ENCODE results near the gene LAMC3. TPM values are rescaled to one million over a fixed set of nuclear protein-coding genes. Genes with fewer than 3 reads are reported as not detected.

Gene LAMC3
- 2.1 TPM for polyA plus RNA-seq (ENCODE audit: insufficient read length)

DNA sequence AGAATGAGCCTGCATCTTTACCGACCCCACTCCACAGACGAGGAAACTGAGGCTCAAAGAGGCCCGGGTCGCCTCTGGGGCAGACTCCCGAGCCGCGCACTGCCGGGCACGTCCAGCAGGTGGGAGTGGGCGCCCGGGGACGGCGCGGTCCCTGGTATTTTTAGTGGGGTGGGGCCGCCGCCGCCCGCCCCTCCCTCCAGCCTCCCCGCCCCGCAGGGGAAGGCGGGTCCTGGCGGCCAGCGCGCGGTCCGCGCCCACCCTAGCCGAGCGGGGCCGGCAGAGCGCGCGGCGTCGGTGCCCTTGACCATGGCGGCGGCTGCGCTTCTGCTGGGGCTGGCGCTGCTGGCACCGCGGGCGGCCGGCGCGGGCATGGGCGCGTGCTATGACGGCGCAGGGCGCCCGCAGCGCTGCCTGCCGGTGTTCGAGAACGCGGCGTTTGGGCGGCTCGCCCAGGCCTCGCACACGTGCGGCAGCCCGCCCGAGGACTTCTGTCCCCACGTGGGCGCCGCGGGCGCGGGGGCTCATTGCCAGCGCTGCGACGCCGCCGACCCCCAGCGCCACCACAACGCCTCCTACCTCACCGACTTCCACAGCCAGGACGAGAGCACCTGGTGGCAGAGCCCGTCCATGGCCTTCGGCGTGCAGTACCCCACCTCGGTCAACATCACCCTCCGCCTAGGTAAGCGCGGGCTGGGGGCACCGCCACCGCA is at the start of gene LAMC3:
LAMC3 (plus strand) TSS at position 266 of the 710 bp plus-strand sequence; CDS start at position 307, 41 bp downstream.
- DNase-seq = no peak

DNA sequence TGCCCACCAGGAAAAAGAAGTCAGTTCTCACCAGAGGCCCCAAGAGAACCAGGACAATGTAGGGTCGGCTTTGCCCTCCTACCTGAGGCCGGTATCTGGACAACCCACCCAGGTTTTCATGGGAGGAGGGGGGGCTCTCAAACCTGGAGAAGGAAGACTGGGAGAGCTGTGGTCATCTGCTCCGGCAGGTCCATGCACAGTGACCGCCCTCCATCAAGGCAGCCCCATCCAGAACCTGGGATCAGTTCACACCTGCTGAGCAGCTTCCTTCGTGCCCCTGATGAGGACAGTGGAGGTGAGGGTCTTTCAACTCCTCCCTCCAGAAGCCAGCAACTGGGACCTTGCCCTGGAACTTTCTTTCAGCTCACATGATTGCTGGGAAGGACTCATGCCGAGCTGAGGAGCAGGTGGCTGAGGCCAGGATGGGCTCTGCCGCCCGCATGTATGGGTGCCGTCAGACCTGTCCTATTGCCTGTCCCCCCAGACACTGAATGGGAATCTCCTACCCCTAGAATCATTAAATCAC is 49.1 kb upstream of the LAMC3 start:
- DNase-seq = no peak

DNA sequence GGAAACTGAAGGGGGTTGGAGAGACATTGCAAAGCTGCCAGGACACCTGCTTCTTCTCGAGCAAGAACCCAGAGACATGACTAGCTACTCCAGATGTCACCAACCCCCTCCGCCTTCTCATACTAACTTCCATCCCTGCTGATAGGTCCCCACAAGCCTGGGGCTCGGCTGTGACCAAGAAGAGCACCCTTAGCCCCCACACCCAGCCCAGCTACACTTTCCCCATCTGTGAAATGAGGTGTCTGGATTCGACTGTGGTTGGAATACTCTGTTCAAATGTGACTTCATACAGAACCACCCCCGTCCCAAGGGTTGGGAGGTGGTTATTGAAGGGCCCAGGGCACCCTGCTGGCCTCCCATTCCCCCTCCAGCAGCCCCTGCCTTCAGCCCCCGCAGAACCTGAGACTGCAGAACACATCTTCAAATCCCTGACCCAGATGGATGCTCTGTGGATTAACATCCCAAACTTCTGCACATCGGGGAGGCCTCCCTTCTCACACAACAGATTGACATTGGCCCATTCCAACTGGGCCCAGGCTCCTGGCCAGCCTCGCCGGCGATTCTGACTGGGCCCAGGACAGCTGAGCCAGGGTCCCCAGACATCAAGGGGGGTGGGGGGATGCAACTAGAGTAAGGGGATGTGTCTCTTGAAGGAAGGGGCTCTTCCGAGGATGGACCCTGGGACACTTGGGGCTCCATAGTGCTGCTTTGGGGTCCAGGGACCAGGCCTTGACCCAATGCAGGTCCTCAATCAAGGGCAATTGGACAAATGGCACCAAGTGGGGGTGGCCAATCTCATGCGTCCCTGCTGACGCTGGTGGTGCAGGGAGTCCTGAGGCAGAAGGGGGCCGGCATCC is 48.2 kb upstream of the LAMC3 start:
- no peak for DNase-seq

DNA sequence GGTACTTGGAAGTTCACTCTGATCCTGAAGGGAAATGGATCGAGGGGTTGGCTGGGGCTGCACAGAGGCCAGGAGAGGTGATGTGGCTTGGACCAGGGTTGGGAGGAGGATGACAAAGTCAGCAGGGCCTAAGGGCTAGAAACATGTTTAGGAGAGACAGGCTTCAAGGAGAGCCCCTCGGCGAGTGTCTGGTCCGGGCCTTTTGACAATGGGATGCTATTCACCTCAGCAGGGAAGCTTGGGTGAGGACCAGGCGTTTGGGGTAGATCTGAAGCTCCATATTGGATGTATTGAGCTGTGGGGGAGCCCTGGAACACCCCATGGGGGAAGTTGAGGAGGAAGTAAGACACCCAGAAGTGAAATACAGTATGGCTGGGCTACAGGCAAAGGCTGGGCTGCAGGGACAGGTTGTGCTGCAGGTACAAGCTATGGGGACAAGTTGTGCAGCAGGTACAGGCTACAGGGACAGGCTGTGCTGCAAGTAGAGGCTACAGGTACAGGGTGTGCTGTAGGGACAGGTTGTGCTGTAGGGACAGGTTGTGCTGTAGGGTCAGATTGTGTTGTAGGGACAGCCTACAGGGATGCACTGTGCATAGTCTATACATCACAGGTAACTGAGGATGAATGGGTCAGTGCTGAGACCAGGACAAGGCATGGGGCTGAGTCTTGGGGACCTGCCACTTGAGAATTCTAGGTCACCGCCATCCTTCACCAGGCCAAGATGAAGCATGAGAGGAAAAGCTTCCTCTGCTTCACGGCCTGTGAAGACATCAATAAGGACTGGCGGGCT is 47.3 kb upstream of the LAMC3 start:
- DNase-seq = no peak

DNA sequence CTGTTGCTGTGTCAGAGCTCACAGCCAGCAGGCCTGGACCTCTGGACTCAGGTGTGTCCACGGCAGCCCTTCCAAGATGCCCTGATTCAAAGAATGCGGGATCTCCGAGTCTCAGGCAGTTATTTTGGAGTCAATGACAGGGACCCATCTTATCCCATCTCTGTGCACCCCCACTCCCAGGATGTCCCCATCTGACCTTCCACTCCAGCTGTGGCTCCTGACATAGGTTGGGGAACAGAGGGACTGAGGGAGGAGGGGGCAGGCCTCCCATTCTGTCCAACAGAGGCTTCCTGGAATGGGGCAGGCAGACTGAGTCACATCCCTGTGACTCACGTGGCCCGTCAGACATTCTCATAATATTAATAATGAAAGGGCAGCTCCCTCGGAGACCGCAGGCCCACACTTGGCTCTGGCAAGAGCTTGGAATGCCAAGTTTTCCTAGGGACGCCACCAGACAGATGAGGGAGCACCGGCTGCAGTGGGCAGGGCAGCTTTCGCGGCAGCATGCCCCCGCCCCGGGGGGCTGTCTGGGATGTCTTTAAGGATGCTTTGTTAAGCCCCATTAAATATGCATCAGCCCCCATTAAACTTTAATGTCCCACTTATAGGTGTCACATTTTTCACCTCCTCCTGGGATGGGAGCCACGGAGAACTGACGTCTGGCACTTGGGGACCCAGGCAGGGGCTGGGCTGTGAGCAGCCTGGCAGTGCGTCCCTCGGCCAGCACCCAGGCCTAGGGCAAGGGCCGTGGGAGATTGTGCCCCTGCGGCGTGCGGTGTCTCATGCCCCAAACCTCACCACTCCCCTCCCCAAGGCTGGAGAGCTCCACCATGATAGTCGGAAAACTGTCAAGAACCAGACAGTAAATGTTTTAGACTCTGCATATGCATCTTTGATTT is 46.3 kb upstream of the LAMC3 start:
- DNase-seq = no peak

DNA sequence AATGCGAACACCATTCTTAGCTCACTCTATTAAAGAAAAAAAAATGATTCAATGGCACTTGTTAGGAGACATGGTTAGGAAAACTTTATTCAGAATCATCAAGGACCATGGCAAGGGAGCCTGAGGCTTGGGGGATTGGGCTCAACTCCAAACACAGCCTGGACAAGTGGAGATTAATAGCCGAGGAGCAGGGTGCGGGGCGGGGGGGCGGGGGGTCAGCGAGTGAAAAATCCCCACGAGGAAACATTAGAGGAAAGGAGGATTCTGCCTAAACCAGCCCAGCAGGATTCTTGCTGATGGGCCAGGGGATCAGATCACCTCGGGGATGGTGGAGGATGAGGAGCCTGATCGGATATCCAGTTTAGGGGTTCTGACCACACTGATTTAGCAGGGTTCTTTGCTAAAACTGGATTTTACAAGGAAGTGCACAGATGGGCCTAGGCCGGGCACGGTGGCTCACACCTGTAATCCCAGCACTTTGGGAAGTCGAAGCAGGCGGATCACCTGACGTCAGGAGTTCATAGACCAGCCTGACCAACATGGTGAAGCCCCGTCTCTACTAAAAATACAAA is 45.6 kb upstream of the LAMC3 start:
- no peak for DNase-seq

DNA sequence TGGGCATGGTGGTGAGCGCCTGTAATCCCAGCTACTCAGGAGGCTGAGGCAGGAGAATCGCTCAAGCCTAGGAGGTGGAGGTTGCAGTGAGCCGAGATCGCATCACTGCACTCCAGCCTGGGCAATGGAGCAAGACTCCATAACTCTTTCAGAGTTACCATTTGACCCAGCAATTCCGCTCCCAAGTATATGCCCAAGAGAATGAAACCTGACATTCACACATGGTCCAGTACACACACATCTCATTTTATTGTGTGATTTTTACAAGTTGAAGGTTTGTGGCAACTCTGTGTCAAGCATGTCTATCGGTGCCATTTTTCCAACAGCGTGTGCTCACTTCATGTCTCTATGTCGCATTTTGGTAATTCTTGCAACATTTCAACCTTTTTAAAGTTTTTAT is 45.1 kb upstream of the LAMC3 start:
- no peak for DNase-seq

DNA sequence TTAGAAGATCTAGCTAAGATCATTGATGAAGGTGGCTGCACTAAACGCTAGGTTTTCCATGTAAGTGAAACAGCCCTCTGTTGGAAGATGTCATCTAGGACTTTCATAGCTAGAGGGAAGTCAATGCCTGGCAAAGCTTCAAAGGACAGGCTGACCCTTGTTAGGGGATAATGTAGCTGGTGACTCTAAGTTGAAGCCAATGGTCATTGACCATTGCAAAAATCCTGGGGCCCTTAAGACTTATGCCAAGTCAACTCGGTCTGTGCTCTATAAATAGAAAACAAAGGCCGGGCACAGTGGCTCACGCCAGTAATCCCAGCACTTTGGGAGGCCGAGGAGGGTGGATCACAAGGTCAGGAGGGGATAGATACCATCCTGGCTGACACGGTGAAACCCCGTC is 43.3 kb upstream of the LAMC3 start:
- DNase-seq = no peak

DNA sequence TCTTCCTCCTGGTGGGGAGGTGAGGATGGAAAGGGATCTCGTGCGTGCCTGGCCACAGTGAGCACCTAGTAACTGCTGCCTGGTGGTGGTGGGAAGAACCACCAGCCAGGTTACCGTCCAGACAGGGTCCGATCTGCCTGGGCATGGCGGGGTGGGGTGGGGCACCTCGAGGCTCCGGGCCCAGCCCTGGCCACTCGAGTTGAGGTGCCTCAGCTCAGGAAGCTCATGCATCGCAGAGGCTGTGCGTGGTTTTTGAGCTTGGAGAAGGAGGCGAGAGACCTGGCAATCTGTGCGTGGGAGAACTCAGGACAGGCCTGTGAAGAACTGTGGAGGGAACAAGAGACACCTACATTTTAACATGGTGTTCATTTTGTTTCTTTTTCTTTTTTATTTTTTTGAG is 38.9 kb upstream of the LAMC3 start:
- DNase-seq = no peak

DNA sequence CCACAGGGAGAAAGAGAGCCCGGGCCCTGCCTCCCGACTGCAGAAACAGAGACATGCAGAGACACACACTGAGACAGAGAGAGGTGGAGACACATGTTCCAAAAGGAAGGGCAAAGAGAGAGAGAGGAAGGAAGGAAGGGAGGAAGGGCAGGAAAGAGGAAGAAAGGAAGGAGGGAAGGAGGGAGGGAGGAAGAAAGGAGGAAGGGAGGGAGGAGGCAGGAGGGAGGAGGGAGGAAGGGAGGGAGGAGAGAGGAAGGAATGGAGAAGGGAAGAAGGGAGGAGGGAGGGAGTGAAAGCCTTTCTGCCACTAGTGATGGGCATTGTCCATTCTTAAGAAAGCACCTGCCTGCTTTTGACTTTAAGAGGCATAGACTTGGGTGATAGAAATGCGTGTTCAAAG is 38.1 kb upstream of the LAMC3 start:
- DNase-seq = no peak

DNA sequence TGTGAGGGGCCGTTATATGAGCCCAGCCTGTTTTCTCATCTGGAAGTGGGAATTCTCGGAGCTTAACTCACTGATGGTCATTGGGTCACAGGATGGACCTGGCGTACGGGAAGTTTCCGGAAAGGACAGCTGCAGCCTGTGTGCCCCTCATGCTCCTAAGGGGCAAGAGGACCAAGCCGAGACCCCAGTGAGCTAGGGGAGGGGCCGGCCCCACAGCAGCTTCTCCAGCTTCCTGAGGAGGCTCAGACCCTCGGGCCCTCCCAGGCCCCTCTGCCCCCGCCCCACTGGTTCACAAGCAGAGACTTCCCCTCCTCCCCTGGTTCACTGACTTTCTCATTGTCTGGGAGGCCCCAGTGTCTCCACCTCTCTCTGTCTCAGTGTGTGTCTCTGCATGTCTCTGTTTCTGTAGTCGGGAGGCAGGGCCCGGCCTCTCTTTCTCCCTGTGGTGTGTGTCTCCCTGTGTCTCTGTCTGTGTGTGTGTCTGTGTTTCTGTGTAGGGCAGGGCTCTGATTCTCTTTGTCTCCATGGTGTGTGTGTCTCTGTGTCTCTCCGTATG is 37.6 kb upstream of the LAMC3 start:
- DNase-seq = no peak

DNA sequence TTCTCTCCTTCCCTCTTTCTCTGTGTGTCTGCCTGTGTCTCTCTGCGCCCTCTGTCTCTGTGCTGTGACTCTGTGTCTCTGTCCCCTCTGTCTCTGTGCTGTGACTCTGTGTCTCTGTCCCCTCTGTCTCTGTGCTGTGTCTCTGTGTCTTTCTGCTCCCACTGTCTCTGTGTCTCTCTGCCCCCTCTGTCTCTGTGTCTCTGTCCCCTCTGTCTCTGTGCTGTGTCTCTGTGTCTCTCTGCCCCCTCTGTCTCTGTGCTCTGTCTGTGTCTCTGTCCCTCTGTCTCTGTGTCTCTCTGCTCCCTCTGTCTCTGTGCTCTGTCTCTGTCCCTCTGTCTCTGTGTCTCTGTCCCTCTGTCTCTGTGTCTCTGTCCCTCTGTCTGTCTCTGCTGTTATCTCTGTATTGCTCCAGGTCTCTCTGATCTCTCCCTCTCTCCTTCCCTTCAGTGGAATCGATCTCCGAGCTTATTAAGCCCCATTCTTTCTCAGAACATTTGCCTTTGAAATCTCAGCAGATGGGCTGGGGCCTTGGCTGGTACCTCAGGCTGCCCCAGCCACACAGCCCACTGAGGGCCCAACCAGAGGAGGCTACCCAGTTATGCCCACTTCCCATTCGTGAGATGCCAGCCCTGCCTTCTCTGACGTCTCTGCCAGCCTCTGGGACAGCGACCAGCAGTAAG is 36.6 kb upstream of the LAMC3 start:
- DNase-seq = no peak

DNA sequence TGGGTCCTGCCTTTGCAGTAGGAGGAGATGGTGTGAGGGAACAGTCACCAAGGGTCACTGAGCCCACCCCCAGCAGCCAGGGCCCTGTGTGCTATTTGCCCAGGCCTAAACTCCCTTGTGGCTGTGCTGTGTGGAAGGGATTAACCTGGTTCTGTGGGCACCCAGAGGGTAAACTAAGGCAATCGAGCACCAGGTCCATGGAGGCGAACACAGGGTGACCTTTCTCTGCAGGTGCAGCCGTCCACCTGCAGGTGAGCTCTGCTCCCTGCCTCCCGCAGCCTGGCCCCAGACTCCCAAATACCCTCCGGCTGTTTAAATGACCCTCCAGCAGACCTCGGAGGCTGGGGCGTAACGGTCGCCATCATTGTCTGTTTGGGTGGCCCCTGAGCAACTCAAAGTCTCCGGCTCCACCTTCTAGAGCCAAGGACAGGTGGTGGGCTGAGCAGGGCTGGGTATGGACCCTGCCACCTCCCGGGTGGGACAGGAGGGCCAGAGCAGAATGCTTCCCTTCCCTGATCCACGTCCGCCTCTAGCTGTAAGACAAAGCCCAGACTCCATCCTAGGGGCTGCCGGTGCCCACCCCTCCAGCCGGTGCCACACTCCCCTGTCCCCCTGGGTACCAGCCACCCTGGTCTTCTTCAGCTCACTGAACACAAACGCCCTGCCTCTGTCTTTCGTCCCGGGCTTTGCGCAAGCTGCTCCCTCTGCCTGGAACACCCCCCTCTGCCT is 35.9 kb upstream of the LAMC3 start:
- no peak for DNase-seq

DNA sequence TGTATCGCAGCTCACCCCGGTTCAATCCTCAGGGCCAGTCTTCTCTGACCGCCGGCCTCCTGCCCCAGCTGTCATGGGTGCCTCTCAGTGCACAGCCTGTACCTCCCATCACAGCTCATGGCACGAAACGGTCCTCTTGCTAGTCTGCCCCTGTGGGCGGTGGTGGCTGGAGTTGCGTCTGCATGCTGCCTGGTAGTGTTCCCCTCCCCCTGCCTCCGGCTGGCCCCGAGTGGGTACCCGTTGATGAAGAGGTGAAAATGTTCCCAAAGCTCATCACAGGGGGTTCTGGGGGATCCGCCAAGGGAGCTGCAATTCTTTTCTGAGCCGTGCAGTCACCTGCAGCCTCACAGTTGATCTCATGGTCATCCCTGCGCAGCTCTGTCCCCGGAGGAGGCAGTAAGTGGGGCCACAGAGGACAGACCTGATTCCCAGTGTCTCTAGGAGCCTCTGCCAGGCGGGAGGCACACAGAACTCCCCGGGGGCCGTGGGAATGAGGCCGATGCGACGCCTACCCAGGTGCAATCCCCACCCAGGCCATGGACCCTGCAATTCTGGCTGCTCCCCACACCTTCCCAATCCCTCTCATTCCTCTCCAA is 35.2 kb upstream of the LAMC3 start:
- DNase-seq = no peak

DNA sequence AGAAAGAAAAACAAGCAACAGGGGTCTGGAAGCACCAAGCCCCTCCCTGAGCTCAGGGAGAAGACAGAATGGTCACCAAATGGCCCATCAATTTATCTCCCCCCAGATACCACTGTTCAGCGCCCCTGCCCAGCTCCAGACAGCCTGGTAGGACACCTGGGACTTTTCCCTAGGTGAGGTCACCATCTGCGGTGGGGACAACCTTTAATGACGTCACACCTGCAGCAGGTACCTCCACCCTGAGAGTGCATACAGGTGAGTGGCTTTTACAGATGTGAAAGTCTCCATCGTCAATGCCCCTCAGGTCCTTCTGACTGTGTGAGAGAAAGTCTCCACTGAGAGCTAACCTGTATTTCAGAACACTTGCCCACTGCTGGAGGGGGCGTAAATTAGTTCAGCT is 34.3 kb upstream of the LAMC3 start:
- DNase-seq = no peak

DNA sequence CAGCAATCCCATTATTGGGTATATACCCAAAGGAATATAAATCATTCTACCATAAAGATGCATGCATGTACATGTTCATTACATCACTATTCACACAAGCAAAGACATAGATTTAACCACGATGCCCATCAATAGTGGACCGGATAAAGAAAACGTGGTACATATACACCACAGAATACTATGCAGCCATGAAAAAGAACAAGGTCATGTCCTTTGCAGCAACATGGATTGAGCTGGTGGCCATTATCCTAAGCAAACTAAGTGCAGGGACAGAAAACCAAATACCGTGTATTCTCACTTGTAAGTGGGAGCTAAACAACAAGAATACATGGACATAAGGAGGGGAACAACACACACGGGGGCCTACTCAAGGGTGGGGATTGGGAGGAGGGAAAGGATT is 33.8 kb upstream of the LAMC3 start:
- DNase-seq = no peak

DNA sequence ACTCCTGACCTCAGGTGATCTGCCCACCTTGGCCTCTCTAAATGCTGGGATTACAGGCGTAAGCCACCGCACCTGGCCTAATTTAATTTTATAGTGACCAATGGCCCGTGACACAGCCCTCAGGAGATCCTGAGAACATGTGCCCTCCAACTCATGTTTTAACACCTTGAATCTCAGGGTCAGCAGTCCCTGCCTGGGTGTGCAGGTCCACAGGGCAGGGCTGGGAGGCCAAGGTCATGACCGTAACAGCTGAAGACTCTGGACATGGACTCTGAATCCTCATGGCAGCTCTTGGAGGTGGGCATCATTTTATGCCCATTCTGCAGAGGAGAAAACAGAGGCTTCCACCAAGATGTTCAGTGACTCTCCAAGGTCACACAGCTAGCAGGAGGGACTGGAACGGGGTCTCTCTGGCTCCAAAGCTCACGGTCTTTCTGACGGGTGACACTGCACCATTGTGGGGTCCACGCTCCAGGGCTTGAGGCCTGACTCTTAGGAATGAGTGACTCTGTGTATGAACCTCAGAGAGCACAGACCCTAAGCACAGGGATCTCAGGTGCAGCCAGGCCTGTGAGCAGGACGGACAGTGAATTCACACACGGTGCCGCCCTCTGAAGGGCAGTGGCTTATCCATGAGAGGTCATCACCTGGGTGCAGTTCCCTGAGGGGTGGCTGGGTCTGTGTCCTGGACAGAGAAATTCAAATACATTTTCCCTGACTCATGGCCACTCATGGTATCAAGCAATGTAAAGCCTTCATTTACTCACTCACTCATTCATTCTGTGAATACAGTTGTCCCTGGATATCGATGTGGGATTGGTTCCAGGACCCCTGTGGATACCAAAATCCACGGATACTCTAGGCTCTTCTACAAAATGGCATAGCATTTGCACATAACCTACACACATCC is 32.8 kb upstream of the LAMC3 start:
- DNase-seq = no peak

DNA sequence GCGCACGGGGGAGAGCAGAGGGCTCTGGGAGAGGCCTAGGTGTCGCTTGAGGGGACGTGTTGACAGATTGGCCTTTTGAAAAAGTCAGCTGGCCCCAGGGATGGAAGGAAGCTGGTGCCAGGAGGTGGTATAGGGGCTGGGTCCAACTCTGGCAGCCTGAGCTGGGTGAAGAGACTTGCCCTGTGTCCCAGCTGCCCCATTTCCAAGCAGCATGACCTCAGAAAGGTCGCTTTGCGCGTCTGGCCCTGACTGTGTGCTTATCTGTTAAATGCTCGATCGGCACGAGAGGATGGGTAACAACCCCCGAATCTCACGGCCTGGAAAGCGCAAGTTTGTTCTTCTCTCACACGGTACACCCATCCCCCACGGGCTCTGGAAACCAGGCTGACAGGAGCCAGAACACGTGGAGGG is 31.2 kb upstream of the LAMC3 start:
- DNase-seq = no peak
